GM12865 (cell line): ENCODE results near the gene NGEF.

Source experiments
- DNase-seq: peaks from one replicate; pipeline ENCODE4 v3.0.0; 2010; ENCODE audit warnings: low read depth
- H3K4me3 ChIP-seq: 2 replicates; pipeline ENCODE4 v1.5.1; 2011; ENCODE audit warnings: mild to moderate bottlenecking, low read depth, low read length, control low read depth
- TF ChIP-seq, protein P1 (sequence below): IDR thresholded peaks from 2 replicates; pipeline ENCODE4 v1.5.1; 2011; ENCODE audit warnings: low read length, control low read depth, low read depth, inconsistent platforms; ENCODE audit not compliant: insufficient read depth; ENCODE audit errors: missing control alignments

Gene NGEF

DNA sequence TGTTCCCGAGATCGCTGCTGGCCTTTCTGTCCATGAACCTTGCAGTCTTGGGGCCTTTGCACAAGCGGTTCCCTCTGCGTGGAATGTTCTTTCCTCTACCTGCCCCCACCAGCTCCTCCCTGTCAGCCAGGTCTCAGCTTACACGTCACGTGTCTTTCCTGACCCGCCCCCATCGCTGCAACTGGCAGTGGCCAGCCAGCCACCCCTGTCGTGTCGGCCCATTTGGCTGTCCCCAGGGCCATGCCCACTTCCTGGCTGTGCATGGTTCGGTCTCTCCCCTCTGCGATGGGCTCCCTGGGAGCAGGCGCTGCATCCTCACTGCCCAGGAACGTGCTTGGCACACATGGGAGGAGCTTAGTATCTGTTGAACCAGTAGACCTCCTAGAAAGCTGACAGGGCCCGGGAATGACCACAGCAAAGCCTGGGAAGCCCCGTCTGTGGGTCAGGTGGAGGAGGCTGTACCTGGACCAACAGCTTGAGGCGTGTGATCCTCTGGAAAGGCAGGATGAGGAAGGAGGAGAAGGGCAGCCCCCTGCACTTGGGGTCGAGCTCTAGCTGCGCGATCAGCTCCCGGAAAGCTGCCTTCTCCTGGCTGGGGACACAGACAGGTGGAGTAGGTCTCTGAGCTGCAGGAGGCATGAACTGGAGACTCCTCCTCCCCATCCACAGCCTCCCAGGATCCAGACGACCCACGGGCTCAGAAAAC, 122.0 kb downstream of the NGEF start:
- no peak overlapping the region for H3K4me3 ChIP-seq
- TF ChIP-seq, protein P1, sequence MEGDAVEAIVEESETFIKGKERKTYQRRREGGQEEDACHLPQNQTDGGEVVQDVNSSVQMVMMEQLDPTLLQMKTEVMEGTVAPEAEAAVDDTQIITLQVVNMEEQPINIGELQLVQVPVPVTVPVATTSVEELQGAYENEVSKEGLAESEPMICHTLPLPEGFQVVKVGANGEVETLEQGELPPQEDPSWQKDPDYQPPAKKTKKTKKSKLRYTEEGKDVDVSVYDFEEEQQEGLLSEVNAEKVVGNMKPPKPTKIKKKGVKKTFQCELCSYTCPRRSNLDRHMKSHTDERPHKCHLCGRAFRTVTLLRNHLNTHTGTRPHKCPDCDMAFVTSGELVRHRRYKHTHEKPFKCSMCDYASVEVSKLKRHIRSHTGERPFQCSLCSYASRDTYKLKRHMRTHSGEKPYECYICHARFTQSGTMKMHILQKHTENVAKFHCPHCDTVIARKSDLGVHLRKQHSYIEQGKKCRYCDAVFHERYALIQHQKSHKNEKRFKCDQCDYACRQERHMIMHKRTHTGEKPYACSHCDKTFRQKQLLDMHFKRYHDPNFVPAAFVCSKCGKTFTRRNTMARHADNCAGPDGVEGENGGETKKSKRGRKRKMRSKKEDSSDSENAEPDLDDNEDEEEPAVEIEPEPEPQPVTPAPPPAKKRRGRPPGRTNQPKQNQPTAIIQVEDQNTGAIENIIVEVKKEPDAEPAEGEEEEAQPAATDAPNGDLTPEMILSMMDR: no peak
- no peak for DNase-seq

DNA sequence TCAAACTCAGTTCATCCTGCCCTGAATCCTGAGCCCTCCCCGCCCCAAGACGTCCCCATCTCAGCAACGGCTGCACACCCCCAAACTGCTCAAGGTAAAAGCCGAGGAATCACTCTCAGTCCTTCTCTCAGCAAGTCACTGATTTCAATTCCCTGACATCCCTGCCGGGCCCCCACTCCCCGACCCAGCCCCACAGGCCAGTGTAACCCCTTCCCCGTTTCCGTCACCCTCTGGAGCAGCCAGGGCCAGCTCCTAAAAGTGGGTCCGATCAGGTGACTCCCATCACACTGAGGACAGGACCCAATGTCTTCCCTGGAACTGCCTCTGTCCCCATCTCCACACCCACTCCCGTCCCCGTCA, 122.5 kb downstream of the NGEF start:
- no peak for DNase-seq
- TF ChIP-seq, protein P1: no peak
- H3K4me3 ChIP-seq: no peak overlapping the region

DNA sequence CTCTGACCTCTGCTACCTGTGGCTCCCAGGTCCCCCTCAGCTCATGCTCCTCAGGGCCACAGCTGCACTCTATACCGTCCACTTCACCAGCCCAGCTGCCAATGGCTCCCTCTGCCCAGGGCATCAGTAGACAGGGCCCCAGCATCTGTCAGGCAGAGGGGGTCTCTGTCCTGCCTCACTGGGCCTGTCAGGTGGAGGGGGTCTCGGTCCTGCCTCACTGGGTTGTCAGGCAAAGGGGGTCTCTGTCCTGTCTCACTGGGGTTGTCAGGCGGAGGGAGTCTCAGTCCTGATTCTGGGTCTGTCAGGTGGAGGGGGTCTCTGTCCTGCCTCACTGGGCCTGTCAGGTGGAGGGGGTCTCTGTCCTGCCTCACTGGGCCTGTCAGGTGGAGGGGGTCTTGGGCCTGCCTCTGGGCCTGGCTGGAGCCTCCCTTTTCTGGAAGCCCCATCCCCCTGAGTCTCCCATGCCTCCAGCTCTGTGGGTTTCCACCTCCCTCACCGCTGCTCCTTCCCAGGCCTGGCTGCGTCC, 123.1 kb downstream of the NGEF start:
- TF ChIP-seq, protein P1: no peak
- no peak for DNase-seq

DNA sequence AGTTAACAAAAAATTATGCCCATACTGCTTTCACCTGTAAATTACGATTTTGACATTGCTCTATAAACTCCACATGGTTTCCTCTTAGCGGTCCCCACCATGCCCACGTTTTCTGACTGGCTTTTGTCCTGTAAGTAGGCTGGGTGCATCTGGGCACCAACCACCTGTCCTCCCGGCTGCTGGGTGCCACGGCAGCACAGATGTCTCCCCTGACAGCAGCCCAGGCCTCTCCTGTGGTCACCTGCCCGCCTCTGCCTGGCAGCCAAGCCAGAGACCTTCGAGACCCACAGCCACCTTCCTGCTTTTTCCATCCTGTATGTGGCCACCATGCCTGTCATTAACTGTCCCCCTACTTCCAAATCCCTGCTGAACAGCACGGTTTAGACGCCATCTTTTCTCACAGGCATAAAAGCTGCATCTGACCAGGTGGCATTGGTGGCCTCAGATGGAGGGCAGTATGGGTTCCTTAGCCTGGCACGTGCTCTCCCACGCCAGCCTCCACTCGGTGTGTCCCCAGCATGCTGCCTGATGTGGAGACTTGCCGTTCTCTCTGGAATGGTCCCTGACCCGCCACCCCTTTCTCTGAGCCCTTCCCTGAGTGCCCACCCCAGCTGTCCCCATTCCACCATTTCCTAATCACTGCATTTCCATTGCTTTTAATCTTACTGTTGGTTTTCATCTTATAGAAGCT, 124.1 kb downstream of the NGEF start:
- DNase-seq: no peak
- TF ChIP-seq, protein P1: no peak
- H3K4me3 ChIP-seq: no peak overlapping the region

More for the DNA sequence above, 123.1 kb downstream of the NGEF start:
- H3K4me3 ChIP-seq: no peak overlapping the region

DNA sequence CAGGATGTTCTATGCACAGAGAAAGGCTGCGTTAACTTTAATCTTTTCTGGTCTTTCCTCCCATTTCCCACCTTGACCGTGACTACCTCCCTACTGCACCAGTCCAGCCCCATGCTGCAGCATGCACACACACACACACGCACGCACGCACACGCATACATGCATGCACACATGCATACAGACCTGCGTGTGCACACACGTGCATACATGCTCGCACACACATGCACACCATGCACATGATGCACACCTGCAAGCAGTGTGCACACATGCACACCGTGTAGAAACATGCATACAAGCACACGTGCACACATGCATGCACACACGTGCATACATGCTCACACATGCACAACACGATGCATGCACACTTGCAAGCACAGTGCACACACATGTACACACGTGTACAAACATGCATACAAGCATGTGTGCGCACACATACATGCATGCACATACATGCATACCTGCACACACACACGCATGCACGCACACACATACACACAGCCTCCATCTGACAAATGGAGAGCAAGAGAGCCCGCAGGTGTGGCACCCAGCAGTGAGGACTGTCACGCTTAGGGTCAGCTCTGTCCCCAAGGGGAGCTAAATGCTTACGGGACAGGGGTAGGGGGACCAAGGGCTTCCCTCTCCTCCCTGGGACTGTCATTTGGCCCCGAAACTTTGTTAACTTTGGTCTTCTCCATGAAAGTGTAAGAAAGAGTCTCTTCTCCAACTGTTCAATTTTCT, 124.8 kb downstream of the NGEF start:
- H3K4me3 ChIP-seq: no peak overlapping the region
- TF ChIP-seq, protein P1: no peak
- DNase-seq: no peak

DNA sequence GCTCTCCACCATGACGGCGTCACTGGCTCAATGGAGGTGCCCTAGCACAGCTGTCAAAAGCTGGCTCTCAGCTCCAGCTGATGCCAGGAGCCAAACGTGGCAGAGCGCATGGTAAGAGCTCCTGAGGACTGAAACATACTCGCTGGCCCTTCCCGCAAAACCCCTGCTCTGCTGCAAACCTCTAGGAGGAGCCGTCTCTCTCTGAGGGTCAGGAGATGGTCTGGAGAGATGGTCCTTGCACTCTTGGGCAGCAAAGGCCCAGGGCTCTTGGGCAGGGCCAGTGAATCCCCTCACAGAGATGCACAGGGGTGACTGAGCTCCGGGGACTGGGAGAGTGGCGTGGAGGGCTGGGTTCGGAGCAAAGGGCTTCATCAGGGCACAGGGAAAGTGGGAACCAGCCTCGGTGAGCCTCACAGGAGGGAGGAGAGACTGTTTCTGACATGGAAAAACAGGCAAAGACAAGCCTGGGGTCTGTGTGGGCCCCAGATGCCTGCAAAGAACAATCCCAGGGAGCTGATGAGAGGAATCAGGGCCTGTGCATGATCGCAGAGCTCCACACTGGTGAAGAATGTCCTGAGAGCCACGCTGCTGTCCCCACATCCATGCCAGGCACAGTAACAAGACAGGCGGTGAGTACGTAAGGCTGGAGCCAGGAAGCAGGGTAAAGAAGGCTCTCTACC, 125.7 kb downstream of the NGEF start:
- DNase-seq: no peak
- H3K4me3 ChIP-seq: no peak overlapping the region
- TF ChIP-seq, protein P1: no peak
